Activated gamma-delta T cell (primary cell): ENCODE measurements around the gene ELP5.

Source experiments
- DNase-seq: peaks from one replicate; lab custom pipeline; 2025; lab: John Stamatoyannopoulos, UW

Gene ELP5

GRCh38 chr17:7285679-7286078, 33.7 kb downstream of the ELP5 start:
- no peak for DNase-seq

DNA sequence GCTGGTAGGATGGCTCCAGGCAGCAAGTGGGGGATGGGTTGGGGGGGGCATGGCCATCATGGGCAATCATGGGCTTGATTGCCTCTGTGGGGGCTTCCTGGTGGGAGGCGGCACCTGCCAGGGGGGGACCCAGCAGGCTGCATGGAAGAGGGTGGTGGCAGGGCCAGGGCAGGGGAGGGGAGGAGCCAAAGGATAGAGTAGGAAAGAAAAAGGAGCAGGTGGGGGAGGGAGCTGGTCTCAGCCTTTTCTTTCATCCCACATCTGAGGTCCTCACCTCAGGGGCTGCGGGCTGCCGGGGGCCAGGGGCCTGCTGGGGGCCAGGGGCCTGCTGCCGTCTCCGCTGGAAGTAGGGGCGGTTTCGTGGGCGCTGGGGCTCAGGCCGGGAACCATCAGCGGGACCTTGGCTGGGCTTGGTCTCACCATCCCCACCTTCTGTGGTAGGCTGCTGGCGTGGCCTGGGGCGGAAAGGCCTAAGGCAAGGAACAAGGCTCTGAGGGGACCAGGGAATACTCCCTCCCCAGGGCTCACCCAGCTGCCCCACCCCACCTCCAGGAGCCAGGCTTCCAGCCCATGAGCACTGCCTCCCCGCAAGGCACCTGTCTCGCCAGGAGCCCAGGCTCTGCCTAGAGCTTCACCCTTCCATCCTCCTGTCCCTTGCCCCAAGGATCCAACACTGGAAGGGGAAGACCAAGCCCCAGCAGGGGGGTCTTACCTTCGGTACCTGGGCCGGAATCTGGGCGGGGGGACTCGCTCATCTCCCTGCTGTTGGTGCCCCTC, 37.4 kb downstream of the ELP5 start:
- DNase-seq, result no peak

GRCh38 chr17:7290166-7290565, 38.2 kb downstream of the ELP5 start:
- DNase-seq, result no peak

- no peak for DNase-seq
Measured at GRCh38 chr17:7290685-7291084, 38.7 kb downstream of the ELP5 start.

- no peak for DNase-seq
Measured at GRCh38 chr17:7292194-7292593, 40.2 kb downstream of the ELP5 start.

GRCh38 chr17:7292729-7293128, 40.7 kb downstream of the ELP5 start:
- no peak for DNase-seq

GRCh38 chr17:7293159-7293558, 41.1 kb downstream of the ELP5 start:
- no peak for DNase-seq

GRCh38 chr17:7293816-7294613, 42.0 kb downstream of the ELP5 start:
- peak; percentile 38 for DNase-seq

DNA sequence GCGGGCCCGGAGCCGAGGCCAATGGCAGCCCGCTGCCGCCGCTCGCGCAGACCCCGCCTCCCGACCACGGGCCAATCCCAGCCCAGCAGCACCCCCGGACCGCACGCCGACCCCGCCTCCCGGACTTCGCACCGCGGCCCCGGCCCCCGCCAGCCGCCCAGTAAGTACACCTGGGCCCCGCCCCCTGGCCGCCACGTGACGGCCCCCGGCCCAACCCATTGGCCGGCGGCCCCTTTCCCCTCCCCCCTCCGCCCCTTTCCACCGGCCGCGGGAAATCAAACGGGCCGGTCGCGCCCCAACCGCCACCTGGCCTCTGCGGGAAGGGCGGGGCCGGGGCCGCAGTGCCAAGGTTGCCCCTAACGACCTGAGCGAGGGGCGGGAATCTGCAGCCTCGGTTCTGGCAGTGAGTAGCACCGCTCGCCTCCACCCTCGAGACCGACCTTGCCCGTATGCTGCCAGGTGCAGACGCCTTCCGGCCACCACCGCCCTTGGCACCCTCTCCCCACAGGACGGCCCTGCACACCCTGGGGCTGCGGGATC, 42.7 kb downstream of the ELP5 start, which contains the start of gene YBX2:
Gene YBX2, minus strand, starts transcription at position 26 of the 540 bp plus-strand sequence. CDS start 139 bp downstream, outside the sequence.
- DNase-seq, result peak; percentile 70

DNA sequence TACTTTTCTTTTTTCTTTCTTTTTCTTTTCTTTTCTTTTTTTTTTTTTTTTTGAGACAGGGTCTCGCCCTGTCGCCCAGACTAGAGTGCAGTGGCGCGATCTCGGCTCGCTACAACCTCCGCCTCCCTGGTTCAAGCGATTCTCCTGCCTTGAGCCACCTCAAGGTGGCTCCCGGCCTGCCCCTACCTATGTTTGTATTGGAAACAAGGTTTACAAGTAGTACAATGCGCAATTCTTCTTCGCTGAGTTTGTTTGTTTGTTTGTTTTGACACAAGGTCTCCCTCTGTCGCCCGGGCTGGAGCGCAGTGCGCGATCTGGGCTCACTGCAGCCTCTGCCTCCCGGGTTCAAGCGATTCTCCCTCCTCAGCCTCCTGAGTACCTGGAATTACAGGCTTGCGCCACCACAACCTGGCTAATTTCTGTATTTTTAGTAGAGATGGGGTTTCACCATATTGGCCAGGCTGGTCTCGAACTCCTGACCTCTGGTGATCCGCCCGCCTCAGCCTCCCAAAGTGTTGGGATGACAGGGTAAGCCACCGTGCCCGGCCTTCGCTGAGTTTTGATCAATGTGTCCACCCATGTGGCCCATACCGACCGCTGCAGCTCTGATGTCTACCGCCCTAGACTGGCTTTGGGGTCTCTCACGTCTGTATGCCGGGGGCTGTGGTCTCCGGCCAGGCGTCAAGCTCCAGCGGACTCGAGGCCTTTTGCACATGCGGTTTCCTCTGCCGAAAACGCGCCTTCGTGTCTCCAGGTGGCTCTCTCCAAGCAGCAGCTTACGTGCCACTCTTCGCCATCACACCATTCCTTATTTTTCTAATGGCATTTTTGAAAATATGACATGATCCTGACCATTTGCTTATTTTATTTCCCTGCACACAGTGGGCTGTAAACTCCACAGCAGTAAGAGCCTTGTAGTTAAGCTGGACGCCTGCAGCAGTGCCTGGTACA, 43.5 kb downstream of the ELP5 start:
- no peak for DNase-seq

DNA sequence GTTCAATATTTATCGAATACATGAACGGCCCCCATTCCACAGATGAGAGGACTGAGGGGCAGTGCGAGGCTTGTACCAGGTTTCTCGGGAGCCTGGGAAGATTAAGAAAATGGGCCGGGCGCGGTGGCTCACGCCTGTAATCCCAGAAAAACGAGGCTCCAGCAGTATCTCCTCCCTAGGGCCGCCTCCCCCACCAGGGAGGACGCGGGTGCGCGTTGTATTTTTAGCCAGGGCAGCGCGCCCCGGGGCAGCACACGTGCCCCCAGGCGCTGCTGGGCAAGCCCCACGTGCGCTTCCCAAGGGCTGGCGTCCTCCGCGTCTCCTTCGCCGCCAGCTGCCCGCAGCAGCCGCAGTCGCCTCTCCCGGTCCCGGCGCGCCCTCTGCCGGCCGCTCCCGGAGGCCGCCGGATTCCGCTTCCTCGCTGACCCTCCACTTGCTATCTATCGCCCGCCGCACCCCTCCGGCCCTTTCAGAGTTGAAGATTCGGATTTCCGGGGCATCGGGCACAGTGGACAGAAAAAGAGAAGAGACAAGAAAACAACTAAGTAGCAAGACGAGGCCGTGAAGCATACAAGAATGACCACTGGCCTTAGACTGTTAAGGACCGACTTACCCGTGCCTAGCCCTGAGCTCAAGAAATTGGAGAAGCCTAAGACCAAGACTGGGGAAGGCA, 44.3 kb downstream of the ELP5 start:
- DNase-seq, result peak; percentile 46

- no peak for DNase-seq
Measured at GRCh38 chr17:7304179-7304578, 52.2 kb downstream of the ELP5 start.

GRCh38 chr17:7306911-7307685, 55.1 kb downstream of the ELP5 start, which contains the start of gene EIF5A:
EIF5A (plus strand) TSS chr17:7307628; CDS start chr17:7309636, 2,008 bp downstream.
- DNase-seq, result peak; percentile 98

DNA sequence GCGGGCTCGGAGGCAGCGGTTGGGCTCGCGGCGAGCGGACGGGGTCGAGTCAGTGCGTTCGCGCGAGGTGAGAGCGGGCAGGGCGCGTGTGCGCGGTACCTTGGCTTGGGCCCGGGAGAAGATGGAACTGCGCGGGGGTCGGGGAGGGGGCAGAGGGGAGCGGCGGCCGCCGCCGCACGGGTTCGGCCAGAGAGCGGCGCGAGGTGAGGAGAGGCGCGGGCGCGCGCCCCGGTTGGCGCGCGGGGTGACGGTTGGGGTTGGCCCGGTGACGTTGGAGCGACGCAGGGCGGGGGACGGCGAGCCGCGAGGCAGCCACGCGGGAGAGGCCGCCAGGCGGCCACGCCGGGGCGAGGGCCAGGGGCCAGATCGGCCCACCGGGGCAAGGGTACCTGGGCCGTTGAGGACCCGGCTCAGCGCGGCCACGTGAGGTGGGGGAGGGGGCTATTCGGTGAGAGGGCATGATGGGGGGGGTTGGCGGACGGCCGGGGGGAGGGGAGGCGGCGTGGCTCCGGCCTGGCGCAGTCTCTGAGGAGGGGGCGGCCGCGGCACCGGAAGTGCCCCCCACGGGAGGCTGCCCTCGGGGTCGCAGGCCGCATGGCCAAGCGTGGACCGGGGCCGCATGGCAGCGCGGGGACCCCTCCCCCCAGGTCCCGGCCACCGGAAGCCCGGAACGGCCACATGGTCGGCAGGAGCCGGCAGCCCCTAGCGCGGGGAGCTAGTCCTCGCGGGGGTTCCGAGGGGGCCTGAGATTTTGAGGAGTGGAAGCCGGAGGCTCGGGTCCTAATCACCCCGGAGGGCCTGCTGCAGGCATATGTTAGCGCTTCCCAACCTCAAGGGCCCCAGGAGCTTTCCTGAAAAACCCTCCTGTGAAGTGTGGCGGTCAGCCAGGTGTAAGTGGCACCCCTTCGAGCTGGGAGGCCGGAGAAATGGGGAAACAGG, 55.9 kb downstream of the ELP5 start:
- DNase-seq, result peak; percentile 60

DNA sequence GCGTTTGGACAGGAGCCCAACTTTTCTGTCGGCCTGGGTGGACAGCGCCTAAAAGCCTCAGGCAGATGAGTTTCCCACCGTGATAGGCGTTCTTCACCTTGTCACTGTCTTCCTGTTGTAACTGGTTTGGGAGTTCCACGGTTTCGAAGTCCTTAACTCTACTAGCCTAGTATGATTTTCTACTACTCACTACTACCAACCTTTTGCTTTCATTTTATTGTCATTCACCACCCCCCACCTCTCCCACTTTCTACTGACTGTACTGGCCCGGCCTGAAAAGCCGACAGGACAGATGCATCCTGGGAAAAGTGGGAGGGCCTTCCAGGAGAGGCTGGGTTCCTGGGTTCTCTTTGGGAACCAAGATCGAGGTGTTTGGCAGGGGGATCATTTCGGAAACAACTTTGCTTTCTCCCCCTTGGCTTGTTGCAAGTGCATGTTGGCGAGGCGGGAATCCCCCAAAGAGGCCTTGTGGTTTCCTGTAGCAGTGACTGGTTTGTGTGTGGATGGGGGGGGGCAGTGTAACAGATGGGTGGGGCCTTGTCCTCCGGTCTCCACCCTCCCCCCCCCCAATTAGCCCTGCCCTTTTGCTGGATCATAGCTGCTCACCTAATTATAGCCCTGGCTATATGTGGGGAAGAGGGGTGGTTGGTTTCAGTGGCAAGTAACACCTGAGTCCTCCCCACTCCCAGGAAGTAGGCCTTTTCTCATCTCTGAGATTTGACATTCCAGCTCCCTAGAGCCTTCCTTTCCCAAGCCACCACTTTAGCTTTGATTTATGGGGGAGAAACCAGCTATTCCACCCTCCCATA, 56.8 kb downstream of the ELP5 start:
- no peak for DNase-seq
